Measurements from ENCODE around the gene KIAA1549.
A peak's percentile ranks its signal among the peaks of the same experiment; 100 is the strongest.
"Not testable (repeated sequence)": the region's sequence is repeated elsewhere in the genome, so short reads cannot be mapped to it uniquely, and the experiment has no call there.

The KIAA1549 gene

GRCh38 chr7:138943061-138943460 lies 38.1 kb downstream of the KIAA1549 start:
- H3K9me3 ChIP-seq, result no peaks in the 10 kb centered on the region
- H3K4me3 ChIP-seq (ENCODE audit: low read depth, low read length), result no peak overlapping the region
- peaks cover 4% of the 10 kb centered on the region; the same call in 1 of the 2 replicates for H3K4me1 ChIP-seq
- no peak for DNase-seq
- TF ChIP-seq, protein P1, sequence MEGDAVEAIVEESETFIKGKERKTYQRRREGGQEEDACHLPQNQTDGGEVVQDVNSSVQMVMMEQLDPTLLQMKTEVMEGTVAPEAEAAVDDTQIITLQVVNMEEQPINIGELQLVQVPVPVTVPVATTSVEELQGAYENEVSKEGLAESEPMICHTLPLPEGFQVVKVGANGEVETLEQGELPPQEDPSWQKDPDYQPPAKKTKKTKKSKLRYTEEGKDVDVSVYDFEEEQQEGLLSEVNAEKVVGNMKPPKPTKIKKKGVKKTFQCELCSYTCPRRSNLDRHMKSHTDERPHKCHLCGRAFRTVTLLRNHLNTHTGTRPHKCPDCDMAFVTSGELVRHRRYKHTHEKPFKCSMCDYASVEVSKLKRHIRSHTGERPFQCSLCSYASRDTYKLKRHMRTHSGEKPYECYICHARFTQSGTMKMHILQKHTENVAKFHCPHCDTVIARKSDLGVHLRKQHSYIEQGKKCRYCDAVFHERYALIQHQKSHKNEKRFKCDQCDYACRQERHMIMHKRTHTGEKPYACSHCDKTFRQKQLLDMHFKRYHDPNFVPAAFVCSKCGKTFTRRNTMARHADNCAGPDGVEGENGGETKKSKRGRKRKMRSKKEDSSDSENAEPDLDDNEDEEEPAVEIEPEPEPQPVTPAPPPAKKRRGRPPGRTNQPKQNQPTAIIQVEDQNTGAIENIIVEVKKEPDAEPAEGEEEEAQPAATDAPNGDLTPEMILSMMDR (IDR thresholded peaks at IDR 0.05; ENCODE audit: low read depth, low read length), result no peak
- H3K36me3 ChIP-seq, result no peaks in the 10 kb centered on the region
- H3K27me3 ChIP-seq, result no peaks in the 10 kb centered on the region

DNA sequence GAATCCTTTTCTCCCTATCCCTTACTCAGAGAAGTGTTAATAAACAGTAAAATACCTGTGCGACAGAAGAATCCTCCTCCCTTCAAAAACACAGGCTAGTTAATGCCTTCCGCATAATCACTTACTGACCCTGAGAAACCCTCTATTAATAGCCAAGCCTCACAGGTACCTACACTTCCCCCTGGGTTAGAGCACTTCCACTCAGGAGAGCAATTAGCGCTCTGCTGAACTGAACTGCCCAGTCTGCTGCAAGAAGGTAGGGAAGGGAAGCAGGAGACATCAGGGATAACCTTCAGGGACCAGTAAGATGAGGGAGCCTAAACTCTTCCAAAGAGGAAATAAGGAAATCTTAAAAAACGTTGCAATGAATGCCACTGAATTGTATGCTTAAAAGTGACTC lies 39.6 kb downstream of the KIAA1549 start:
- peaks cover 7% of the 10 kb centered on the region for H3K4me1 ChIP-seq
- no peaks in the 10 kb centered on the region for H3K36me3 ChIP-seq
- DNase-seq, result no peak
- TF ChIP-seq, protein P1 (IDR thresholded peaks at IDR 0.05; ENCODE audit: low read depth, low read length), result no peak
- no peaks in the 10 kb centered on the region for H3K9me3 ChIP-seq
- H3K4me3 ChIP-seq (ENCODE audit: low read depth, low read length), result no peak overlapping the region
- no peaks in the 10 kb centered on the region for H3K27me3 ChIP-seq

- H3K9me3 ChIP-seq; H3K36me3 ChIP-seq; H3K4me3 ChIP-seq (ENCODE audit: low read depth, low read length); H3K27me3 ChIP-seq; DNase-seq: not testable (repeated sequence)
- H3K4me1 ChIP-seq, result peaks cover 16% of the 10 kb centered on the region
Measured at GRCh38 chr7:138940602-138941001, 40.6 kb downstream of the KIAA1549 start.

GRCh38 chr7:138937484-138937883 lies 43.7 kb downstream of the KIAA1549 start:
- TF ChIP-seq, protein P1 (IDR thresholded peaks at IDR 0.05; ENCODE audit: low read depth, low read length), result no peak
- H3K4me3 ChIP-seq (ENCODE audit: low read depth, low read length), result no peak overlapping the region
- H3K4me1 ChIP-seq, result peaks cover 17% of the 10 kb centered on the region

GRCh38 chr7:138935465-138936011 lies 45.7 kb downstream of the KIAA1549 start:
- H3K36me3 ChIP-seq, result no peaks in the 10 kb centered on the region
- TF ChIP-seq, protein P1 (IDR thresholded peaks at IDR 0.05; ENCODE audit: low read depth, low read length), result no peak
- DNase-seq, result peak; percentile 87

More at GRCh38 chr7:138937484-138937883, 43.7 kb downstream of the KIAA1549 start:
- Histone ChIP-seq H3K36me3 (no peaks in the 10 kb centered on the region), H3K27me3 (no peaks in the 10 kb centered on the region), H3K9me3 (no peaks in the 10 kb centered on the region)
- no peak for DNase-seq

GRCh38 chr7:138934861-138935260 lies 46.3 kb downstream of the KIAA1549 start:
- Histone ChIP-seq H3K27me3 (no peaks in the 10 kb centered on the region), H3K4me1 (peaks cover 17% of the 10 kb centered on the region), H3K9me3 (no peaks in the 10 kb centered on the region), H3K36me3 (peaks cover 5% of the 10 kb centered on the region; the same call in 1 of the 2 replicates), H3K4me3 (ENCODE audit: low read depth, low read length) (peak overlapping the region; percentile 31)
- peak; percentile 43 for DNase-seq
- TF ChIP-seq, protein P1 (IDR thresholded peaks at IDR 0.05; ENCODE audit: low read depth, low read length), result no peak

More at GRCh38 chr7:138935465-138936011, 45.7 kb downstream of the KIAA1549 start:
- Histone ChIP-seq H3K4me3 (ENCODE audit: low read depth, low read length) (peak overlapping the region; percentile 7; the same call in 1 of the 2 replicates), H3K27me3 (no peaks in the 10 kb centered on the region), H3K9me3 (no peaks in the 10 kb centered on the region), H3K4me1 (peaks cover 17% of the 10 kb centered on the region)
